HG02623 (cell line): Measurements from ENCODE around the gene CNTFR.
A peak's percentile ranks its signal among the peaks of the same experiment; 100 is the strongest.
"Not testable (repeated sequence)": the region's sequence is repeated elsewhere in the genome, so short reads cannot be mapped to it uniquely, and the experiment has no call there.

Source experiments
- ATAC-seq: cut with Tn5 transposase; IDR thresholded peaks from one replicate; pipeline ENCODE4 v1.9.1; 2021; ENCODE audit warnings: moderate library complexity; ENCODE audit not compliant: unreplicated experiment

The CNTFR gene, protein sequence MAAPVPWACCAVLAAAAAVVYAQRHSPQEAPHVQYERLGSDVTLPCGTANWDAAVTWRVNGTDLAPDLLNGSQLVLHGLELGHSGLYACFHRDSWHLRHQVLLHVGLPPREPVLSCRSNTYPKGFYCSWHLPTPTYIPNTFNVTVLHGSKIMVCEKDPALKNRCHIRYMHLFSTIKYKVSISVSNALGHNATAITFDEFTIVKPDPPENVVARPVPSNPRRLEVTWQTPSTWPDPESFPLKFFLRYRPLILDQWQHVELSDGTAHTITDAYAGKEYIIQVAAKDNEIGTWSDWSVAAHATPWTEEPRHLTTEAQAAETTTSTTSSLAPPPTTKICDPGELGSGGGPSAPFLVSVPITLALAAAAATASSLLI

GRCh38 chr9:34589636-34590380 is at the start of gene CNTFR:
Gene CNTFR, minus strand, starts transcription at chr9:34589724. Its CDS starts 20,743 bp downstream, at chr9:34568981.
- ATAC-seq: no peak

GRCh38 chr9:34639322-34639721 is 49.8 kb upstream of the CNTFR start:
- ATAC-seq: not testable (repeated sequence)

- ATAC-seq: no peak
These were observed 48.6 kb upstream of the CNTFR start for GRCh38 chr9:34638138-34638445.

- ATAC-seq: peak; percentile 86
These were observed 48.0 kb upstream of the CNTFR start, which contains the start of gene SIGMAR1 for GRCh38 chr9:34637356-34638137. Gene SIGMAR1, minus strand, starts transcription at chr9:34637787. Its CDS starts 90 bp downstream, at chr9:34637697.

- ATAC-seq: no peak
These were observed 47.3 kb upstream of the CNTFR start for GRCh38 chr9:34636791-34637355.

DNA sequence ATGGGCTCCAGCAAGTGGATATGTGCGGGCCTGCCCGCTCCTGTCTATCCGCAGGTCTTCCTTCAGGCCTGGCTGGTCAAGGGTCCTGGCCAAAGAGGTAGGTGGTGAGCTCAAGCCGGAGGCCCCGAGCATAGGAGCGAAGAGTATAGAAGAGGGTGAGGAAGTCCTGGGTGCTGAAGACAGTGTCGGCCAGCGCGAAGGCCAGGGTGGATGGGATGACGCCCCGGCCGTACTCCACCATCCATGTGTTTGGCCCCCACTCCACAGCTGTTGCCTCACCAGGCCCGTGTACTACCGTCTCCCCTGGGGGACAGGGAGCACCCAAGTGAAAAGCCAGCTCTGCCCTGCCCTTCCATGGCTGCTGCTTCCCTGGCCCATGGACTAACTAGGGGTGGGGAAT is 46.0 kb upstream of the CNTFR start:
- ATAC-seq: no peak

GRCh38 chr9:34634551-34635248 is 45.2 kb upstream of the CNTFR start:
- ATAC-seq: no peak

DNA sequence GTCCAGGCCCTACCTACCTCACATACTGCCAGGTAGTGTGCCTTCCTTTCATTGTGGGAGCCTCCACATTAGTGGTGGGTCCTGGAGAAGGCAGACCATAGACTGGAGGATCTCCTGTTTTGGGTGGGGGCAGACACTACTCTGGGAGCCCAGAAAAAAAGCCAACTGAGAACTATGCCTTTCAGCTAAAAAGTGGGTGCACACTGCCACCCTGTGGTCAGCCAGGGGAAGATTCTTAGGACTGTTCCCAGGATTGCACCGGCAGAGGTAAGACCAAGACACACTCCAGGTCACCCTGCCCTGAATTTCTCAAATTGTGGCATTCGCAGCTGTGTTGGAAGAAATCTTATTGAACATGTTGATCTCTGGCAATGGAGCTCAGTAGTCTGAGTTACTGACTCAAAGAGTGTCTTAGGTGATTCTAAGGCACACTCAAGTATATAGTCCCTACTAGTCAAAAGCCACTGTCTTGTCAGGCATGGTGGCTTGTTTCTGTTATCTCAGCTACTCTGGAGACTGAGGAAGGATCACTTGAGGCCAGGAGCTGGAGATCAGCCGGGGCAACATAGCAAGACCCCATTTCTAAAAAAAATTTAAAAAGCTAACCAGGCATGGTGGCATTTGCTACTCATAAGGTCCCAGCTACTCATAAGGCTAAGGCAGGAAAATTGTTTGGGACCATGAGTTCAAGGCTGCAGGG is 44.5 kb upstream of the CNTFR start:
- ATAC-seq: no peak

DNA sequence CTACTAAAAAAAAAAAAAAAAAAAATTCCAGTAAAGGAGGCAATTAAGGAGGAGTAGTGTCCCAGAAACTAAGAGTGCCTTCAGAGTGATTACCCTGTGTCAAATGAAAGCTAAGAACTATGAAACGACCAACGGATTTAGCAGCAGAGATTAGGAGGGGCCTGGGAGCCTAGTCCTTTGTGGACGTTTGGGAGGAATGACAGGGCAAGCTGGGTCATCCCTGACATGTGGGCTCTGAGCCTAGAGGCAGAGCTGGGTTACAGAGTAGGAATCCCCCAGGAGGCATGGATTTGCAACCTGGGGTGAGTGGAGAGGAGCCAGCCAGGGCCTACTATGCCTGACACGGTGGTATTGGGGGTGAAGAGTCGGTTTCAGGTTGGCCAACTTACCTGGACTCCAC is 43.6 kb upstream of the CNTFR start:
- no peak for ATAC-seq

- no peak for ATAC-seq
These were observed 41.1 kb upstream of the CNTFR start for GRCh38 chr9:34630402-34631154.

DNA sequence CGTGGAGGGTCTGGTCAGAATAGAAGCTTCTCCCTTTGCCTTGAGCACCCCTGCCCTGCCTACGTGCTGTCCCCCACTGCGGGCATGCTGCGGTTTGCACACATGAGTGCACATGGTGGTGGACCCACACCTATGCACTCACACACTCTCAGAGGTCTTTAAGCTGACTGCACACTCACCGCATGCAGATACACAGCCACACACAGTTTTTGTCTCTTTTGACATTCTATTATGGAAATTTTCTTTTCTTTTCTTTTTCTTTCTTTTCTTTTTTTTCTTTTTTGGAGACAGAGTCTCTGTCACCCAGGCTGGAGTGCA is 39.9 kb upstream of the CNTFR start:
- ATAC-seq: no peak

DNA sequence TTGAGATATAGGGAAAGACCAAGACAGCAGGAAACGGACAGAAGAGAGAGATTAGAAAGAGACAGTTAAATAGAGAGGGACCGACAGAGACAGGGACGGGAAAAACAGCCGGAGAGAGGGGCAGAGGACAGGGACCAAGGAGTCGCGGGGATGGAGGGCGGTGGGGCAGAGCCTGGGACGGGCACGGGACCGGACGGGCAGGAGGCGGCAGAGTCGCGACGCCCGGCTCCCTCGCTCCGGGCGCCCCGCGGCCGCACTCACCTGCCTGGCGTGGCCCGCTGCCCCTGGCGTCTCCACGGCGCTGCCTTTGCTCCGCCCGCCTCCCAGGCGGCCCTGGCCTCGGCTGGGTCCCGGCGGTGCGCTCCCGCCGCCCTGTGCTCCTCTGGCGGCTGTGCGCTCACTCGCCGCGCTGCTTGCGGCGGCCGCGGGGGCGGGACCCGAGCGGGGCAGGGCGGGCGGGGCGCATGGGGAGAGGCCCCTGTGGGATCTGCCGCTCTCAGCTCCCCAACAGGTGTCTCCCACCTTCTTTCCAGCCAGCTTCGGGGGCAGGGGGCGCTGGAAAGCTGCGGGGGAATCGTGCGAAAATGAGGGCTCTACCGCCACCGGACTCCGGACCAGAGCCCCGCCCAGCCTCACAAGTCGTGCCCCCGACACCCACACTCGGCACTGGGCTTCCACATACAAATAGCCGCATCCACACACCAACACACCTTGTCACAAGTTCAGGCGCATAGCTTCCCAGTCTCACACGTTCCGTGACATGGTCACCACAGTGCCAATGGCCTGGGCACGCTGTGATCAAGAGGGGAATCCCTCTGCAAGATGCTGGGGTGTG is 39.3 kb upstream of the CNTFR start, which contains the start of gene ARID3C:
TSS of gene ARID3C (minus strand) at position 411 of the 835 bp plus-strand sequence. CDS start 1,052 bp downstream, outside the sequence.
- no peak for ATAC-seq

DNA sequence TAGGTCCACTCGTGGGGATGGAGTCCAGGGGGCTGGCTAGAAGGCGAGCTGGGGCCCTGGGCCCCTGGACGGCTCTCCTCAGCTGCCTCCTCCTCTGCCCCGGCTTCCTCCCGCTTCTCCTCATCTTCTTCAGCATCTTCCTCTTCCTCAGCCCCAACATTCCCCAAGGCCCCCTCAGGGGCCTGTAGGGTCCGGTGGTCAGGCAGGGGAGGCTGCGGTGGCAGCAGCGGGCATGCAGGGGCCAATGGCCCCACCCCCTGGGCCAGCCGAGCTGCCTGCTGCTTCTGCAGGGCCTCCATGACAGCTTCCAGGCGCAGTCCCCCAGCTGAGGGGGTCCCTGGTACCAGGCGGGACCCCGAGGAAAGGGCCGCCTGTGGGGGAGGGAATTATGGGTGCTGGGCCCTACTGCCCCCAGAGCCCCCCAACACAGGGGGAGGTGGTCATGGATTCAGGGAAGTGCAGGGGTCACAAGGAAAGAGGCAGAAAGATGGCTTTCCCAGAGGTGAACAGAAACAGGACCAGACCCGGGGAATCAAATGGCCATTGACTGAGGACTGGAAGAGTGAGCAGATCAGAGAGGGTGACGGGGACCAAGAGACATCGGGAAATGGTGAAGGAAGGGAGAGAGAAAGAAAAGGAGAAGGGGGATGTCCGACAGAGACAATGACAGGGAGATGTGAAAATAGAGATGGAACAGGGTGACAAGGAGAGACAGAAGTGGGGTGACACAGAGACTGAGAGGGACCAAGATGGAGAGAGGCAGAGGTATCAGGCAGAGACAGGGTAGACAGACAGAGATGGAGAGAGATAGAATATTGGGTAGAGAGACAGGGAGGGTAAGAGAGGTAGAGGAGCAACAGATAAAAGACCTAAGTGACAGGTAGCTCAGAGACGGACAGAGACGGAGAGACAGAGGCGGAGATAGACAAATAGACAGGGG is 38.5 kb upstream of the CNTFR start:
- ATAC-seq: no peak

GRCh38 chr9:34625186-34625486 is 35.6 kb upstream of the CNTFR start:
- ATAC-seq: no peak

DNA sequence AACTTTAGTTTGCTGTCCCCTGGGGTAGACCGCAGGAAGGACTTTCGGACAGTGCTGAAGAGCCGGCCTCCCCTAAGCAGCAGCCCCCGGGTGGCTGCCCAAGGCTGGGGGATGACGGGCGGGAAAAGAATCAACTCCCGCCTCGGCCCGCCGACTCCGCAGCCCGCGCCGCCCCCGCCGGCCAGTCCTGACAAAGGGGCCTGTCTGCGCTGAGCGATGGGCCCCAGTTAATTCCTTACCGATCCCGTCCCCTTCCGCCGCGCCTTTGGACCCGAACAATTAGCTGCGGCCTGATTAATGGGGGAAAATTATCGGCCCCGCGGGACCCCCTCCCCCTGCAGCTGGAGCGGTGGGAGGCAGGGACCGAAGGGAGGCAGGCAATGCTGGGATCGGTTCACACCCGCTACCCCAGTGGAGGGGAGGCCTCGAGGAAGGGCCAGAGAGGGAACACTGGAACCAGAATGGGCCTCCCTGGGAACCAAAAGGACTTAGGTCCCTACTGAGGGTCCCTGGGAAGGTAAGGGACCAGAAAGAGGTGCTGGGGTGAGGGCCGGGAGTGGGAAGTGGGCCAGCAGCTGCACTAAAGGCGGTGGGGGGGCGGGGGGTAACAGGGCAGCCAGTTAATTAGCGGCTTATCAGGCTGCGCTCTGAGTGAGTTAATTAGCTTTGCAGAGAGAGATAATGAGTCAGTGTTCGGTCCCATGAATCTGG is 35.1 kb upstream of the CNTFR start:
- no peak for ATAC-seq

- no peak for ATAC-seq
These were observed 34.1 kb upstream of the CNTFR start for GRCh38 chr9:34623374-34624235.
